ENCODE measurements around the gene FRRS1.

DNA sequence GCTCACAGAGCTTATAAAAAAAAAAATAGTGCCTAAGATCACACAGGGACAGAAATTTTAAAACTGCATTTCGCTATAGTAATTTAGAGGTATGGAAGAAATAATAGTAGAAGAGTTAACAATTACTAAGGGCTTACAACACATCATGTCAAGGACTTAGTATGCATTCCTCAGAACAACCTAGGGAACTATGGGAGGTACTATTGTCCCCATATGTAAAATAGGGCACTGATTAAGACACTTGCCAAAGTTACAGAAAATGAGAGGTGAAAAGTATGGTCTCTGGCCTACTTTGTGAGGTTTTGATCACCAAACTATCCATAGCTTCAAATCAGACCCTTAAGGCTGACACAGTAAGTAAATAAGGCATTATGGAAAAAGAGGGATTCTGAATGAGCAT lies 4.7 kb downstream of the FRRS1 start:
- TF ChIP-seq, protein P1, sequence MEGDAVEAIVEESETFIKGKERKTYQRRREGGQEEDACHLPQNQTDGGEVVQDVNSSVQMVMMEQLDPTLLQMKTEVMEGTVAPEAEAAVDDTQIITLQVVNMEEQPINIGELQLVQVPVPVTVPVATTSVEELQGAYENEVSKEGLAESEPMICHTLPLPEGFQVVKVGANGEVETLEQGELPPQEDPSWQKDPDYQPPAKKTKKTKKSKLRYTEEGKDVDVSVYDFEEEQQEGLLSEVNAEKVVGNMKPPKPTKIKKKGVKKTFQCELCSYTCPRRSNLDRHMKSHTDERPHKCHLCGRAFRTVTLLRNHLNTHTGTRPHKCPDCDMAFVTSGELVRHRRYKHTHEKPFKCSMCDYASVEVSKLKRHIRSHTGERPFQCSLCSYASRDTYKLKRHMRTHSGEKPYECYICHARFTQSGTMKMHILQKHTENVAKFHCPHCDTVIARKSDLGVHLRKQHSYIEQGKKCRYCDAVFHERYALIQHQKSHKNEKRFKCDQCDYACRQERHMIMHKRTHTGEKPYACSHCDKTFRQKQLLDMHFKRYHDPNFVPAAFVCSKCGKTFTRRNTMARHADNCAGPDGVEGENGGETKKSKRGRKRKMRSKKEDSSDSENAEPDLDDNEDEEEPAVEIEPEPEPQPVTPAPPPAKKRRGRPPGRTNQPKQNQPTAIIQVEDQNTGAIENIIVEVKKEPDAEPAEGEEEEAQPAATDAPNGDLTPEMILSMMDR (IDR thresholded peaks at IDR 0.05) = no peak
- TF ChIP-seq POLR2A (IDR thresholded peaks at IDR 0.05) = no peak

All from adrenal gland (tissue), 5 donors.